Activated CD8-positive, alpha-beta memory T cell treated with anti-CD3 and anti-CD28 coated beads, Interleukin-2, amount 50 U/mL, for 24 hours (primary cell): ENCODE measurements around the gene TAOK2.

ENCODE experiments used
- DNase-seq: peaks from one replicate; pipeline ENCODE4 v3.0.0-alpha.2; 2020; ENCODE audit errors: extremely low read depth

Gene TAOK2

GRCh38 chr16:29963021-29963743 is 10.5 kb upstream of the TAOK2 start:
- no peak for DNase-seq

DNA sequence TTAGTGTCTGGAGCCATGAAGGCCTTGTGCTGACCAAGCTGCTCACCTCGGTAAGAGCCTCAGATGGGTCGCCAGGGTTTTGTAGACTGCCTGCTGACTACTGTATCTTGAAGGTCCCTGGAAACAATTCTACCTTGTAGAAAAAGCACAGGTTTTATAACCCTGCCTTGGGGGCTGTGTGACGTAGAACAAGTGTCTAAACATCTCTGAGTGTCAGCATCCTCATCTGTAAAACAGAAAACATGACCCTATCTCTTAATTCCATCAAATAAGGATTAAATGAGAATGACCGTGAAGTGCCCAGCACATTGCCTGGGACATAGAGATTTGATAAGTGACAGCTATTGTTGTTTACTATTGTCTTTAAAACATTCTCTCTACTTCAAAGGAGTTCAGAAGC is 5.5 kb upstream of the TAOK2 start:
- DNase-seq, result no peak

DNA sequence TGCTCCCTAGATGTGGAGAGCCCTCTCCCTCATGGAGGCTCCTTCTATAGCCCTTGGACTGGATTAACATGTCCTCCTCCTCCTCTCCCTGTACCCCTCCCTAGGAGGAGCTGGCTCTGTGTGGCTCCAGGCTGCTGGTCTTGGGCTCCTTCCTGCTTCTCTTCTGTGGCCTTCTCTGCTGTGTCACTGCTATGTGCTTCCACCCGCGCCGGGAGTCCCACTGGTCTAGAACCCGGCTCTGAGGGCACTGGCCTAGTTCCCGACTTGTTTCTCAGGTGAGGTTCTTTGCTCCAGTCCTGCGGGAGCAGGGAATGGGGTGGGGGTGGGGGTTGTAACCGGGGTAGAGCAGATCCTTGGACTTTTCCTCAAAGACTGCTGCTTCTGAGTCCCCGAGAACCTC is 2.4 kb upstream of the TAOK2 start:
- DNase-seq, result no peak

- DNase-seq, result no peak
Observed at GRCh38 chr16:29972500-29972899, 1.2 kb upstream of the TAOK2 start.

GRCh38 chr16:29972992-29973383 is 680 bp upstream of the TAOK2 start:
- no peak for DNase-seq

DNA sequence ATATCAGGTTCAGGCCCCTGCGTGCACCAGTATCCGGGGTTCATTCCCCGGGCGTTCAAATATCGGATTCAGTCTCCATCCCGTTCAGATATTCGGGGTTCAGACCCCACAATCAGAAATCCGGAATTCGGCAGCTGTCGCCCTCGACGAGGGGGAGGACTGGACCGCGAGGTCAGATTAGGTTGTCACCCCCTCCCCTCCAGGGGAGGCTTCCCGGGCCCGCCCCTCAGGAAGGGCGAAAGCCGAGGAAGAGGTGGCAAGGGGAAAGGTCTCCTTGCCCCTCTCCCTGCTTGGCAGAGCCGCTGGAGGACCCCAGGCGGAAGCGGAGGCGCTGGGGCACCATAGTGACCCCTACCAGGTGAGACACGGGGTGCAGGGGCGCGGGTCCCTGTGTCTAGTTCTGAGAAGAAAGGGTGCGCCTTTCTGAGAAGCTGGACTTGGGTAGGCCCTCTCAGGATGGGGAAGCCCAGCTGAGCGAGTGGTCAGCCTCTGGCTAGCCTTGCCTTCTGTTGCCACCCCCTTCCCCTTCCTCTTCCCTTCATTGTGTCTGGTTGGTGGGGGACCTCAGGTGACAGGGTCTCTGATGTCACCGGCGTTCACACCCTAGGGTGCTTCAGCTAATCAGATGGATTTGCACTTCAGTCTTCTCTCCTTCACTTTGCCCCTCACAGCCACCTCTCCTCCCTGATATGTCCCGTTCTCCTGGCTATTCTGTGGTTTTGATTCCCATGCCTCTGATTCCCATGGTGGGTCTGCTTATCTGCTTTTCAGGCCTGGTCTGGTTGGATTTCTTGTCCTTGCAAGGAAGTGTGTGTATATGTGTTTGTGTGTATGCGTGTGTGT is 844 bp downstream of the TAOK2 start:
- DNase-seq, result no peak

DNA sequence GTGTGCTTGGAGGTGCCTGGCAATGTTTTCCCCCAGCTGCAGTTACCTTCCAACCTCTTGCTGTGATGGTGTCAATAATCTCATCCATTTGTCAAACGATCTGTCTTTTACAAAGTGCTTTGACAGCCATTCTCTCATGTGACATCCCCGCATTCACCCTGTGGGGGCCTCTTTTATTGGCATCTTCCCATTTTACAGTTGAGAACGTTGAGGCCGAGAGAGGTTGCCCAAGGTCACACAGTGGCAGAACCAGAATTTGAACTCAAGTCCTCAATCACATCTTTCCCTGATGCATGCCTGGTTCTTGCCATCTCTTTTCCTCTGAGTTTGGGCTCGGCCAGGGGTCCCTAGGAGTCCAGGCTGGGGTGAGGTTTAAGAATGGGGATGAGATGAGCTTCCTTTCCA is 1.5 kb downstream of the TAOK2 start:
- no peak for DNase-seq

GRCh38 chr16:29975811-29976511 is 2.3 kb downstream of the TAOK2 start:
- DNase-seq, result no peak

- no peak for DNase-seq
Observed at GRCh38 chr16:29977063-29977825, 3.6 kb downstream of the TAOK2 start.

- no peak for DNase-seq
Observed at GRCh38 chr16:29978081-29978480, 4.4 kb downstream of the TAOK2 start.

GRCh38 chr16:29978564-29979270 is 5.0 kb downstream of the TAOK2 start:
- DNase-seq, result no peak

DNA sequence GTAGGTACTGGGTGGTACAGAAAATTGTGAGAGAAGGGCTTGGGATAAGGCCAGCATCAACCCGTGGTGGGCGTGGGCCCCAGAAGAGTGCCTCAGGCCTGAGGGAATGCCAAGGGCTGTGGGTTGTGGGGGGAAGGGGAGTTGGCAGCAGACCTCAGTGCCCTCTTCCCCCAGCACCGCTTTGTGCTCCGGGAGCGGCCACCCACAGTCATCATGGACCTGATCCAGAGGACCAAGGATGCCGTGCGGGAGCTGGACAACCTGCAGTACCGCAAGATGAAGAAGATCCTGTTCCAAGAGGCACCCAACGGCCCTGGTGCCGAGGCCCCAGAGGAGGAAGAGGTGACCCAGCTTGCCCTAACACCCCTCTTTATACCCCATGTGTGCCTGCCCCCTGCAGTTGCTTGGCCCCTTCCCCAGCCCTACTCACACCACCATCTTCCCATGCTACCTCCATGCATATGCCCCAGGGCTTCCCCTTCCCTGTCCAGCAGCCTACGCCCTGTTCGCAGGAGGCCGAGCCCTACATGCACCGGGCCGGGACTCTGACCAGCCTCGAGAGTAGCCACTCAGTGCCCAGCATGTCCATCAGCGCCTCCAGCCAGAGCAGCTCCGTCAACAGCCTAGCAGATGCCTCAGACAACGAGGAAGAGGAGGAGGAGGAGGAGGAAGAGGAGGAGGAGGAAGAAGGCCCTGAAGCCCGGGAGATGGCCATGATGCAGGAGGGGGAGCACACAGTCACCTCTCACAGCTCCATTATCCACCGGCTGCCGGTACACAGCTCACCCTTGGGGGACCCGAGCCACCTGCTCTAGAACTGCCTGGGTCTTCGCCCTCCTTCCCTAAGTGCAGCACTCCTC is 9.1 kb downstream of the TAOK2 start:
- DNase-seq, result no peak

- no peak for DNase-seq
Observed at GRCh38 chr16:29983420-29984136, 9.9 kb downstream of the TAOK2 start.

DNA sequence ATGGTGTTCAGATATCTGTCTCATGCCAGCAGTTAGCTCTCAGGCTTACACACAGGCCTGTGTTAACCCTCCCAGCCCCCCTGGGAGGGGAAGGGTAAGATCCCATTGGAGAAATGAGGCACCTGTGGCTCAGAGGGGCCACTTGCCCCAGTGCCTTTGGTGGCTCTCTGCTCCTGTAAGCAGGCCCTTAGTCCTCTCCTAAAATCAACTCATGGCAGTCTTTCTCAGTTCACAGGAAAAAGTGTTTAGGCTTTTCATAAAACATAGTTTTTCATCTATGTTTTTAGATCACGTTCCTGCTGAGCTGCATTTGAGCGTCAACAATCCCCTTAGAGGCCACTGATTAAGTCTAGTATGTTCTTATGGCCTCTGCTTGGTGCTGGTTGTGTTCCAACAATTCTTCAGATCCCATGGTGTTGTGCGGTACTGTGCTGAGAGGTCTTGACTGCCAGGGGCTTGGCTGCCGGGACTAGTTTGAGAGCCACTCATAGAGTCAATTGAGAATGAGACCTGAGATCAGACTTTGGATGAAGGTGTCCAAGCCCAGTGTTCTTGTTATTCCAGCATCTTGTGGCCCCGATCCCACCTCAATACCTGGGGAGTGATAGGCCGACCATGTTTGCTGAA is 10.6 kb downstream of the TAOK2 start:
- no peak for DNase-seq

DNA sequence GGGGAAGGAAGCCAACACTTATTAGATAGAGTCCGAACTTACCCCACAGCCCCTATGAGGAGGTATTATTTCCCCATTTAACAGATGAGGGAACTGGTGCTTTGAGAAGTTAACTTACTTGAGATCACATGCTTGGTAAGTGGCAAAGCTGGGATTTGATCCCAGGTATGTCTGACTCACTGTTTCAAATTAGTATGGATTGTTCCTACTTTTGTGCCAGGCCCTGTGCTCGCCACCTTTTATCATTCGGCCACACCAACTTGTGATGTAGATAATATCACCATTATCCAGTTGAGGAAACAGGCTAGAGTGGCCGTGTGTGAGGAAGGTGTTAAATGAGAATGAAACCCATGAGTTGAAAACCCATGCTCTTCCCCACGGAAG is 11.1 kb downstream of the TAOK2 start:
- DNase-seq, result no peak

GRCh38 chr16:29985271-29985811 is 11.7 kb downstream of the TAOK2 start:
- no peak for DNase-seq

DNA sequence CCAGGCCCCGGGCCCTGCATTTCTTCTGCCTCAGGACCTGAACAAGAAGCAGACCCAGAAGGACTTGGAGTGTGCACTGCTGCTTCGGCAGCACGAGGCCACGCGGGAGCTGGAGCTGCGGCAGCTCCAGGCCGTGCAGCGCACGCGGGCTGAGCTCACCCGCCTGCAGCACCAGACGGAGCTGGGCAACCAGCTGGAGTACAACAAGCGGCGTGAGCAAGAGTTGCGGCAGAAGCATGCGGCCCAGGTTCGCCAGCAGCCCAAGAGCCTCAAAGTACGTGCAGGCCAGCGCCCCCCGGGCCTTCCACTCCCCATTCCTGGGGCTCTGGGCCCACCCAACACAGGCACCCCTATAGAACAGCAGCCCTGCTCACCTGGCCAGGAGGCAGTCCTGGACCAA is 12.6 kb downstream of the TAOK2 start:
- no peak for DNase-seq

GRCh38 chr16:29986931-29987330 is 13.3 kb downstream of the TAOK2 start:
- DNase-seq, result no peak
